ENCODE measurements around the gene C11orf16.
"Not testable (repeated sequence)": the region's sequence is repeated elsewhere in the genome, so short reads cannot be mapped to it uniquely, and the experiment has no call there.

Gene C11orf16, protein sequence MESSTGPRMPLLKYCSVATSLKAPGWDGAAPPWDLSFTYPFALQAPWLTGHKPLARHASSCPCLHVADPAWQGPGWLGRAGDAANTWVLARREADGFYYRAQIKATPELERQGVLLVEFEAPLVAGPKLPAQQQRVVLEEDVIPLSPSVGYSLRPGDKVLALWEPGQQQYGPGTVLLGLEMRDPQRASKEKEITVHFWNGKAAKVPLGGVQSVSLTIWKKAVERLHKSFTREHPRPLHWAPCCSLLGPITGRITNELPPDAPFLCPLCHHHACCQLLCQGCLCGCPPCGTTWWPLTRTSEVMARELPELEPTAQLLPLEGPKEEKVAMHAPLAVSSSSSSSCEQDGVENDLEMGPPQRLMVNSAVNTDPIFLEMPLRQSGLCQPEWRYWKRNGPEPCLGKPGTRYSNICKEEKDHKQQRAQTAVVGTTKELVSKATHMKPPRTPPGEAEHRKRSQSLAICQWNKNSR

DNA sequence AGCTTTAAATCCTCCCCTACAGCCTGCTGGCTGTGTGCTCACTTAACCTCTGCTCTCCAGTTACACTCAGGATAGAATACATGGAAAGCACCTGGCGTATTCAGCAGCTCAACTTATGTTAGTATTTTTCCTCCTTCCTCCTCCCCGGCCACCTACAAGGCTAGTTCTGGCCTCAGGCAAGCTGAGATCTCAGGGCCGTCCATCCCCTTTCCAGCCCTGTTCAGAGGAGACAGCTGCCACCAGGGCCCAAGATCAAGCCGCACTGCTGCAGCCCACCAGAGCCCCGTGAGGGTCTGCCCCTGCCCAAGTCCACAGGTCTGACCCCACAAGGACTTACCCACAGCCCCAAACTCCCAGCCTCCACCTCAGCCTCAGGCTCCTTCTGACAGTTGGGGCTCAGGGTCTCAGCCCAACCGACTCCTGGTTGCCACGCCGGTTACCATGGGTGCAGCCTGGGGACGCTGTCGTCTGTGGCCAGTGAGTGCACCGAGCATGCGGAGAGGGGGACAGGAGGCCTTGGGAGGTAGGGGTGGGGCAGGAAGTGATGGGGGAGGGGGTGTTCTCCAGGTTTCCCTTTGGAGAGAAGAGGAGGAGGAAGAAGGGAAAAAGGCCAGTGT lies at the start of gene C11orf16:
Gene C11orf16 (minus strand): TSS at position 384 of the 617 bp plus-strand sequence. CDS start 639 bp downstream, outside the sequence.
- TF ChIP-seq, protein P1, sequence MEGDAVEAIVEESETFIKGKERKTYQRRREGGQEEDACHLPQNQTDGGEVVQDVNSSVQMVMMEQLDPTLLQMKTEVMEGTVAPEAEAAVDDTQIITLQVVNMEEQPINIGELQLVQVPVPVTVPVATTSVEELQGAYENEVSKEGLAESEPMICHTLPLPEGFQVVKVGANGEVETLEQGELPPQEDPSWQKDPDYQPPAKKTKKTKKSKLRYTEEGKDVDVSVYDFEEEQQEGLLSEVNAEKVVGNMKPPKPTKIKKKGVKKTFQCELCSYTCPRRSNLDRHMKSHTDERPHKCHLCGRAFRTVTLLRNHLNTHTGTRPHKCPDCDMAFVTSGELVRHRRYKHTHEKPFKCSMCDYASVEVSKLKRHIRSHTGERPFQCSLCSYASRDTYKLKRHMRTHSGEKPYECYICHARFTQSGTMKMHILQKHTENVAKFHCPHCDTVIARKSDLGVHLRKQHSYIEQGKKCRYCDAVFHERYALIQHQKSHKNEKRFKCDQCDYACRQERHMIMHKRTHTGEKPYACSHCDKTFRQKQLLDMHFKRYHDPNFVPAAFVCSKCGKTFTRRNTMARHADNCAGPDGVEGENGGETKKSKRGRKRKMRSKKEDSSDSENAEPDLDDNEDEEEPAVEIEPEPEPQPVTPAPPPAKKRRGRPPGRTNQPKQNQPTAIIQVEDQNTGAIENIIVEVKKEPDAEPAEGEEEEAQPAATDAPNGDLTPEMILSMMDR (IDR thresholded peaks at IDR 0.05; ENCODE audit: low read depth, low read length, poor library complexity, severe bottlenecking), result no peak
- TF ChIP-seq EZH2phosphoT487 (IDR thresholded peaks at IDR 0.05; ENCODE audit: borderline replicate concordance, low read length), result no peak
- H4K20me1 ChIP-seq (ENCODE audit: control insufficient read depth, insufficient read depth, low read depth, low read length), result no peaks in the 10 kb centered on the region
- H3K27me3 ChIP-seq (ENCODE audit: control insufficient read depth, low read length), result no peaks in the 10 kb centered on the region
- no peaks in the 10 kb centered on the region for H3K79me2 ChIP-seq (ENCODE audit: control insufficient read depth, low read length)
- H3K27ac ChIP-seq (ENCODE audit: low read depth, low read length), result no peak within 1 kb of the TSS
- no peaks in the 10 kb centered on the region for H3F3A ChIP-seq (ENCODE audit: control insufficient read depth, insufficient read depth)
- no peaks in the 10 kb centered on the region for H3K4me1 ChIP-seq (ENCODE audit: control insufficient read depth, low read length)
- H3K4me2 ChIP-seq (ENCODE audit: low read length), result no peak within 1 kb of the TSS
- no peaks in the 10 kb centered on the region for H3K36me3 ChIP-seq (ENCODE audit: control insufficient read depth, low read length)
- no peaks in the 10 kb centered on the region for H3K9me2 ChIP-seq (replicated peaks; ENCODE audit: control insufficient read depth, low read length)
- H3K9me3 ChIP-seq (ENCODE audit: control insufficient read depth, insufficient read depth, low read length), result no peaks in the 10 kb centered on the region
- no peak within 1 kb of the TSS for H3K4me3 ChIP-seq (ENCODE audit: low read length)

DNA sequence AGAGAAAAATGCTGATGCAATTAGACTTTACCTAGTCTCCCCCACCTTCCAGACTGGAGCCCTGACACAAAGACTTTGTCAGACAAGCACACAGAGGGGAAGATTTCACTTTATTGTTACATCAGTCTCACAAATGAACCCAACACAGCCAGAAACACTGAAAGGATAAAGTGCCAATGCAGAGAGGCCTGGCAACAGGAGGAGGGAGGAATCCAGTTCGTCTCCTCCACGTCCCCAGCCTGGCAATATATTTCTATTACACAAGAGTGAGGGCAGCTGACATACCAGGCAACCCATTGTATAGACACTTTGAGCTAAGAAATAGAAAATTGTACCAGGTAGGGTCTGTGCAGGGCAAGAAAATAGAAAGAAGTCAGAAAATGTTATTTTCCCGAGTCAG lies 47.7 kb upstream of the C11orf16 start:
- no peak for TF ChIP-seq EZH2phosphoT487 (IDR thresholded peaks at IDR 0.05; ENCODE audit: borderline replicate concordance, low read length)
- TF ChIP-seq, protein P1 (IDR thresholded peaks at IDR 0.05; ENCODE audit: low read depth, low read length, poor library complexity, severe bottlenecking), result no peak
- Histone ChIP-seq H3K4me2 (ENCODE audit: low read length) (no peak overlapping the region), H3K79me2 (ENCODE audit: control insufficient read depth, low read length) (no peaks in the 10 kb centered on the region), H3K4me3 (ENCODE audit: low read length) (no peak overlapping the region), H3K27ac (ENCODE audit: low read depth, low read length) (no peak overlapping the region), H3K4me1 (ENCODE audit: control insufficient read depth, low read length) (no peaks in the 10 kb centered on the region), H4K20me1 (ENCODE audit: control insufficient read depth, insufficient read depth, low read depth, low read length) (no peaks in the 10 kb centered on the region), H3K27me3 (ENCODE audit: control insufficient read depth, low read length) (0 out of 2 replicates have a peak, but pooled peaks cover 2% of the 10 kb centered on the region), H3F3A (ENCODE audit: control insufficient read depth, insufficient read depth) (no peaks in the 10 kb centered on the region), H3K36me3 (ENCODE audit: control insufficient read depth, low read length) (no peaks in the 10 kb centered on the region), H3K9me2 (replicated peaks; ENCODE audit: control insufficient read depth, low read length) (no peaks in the 10 kb centered on the region), H3K9me3 (ENCODE audit: control insufficient read depth, insufficient read depth, low read length) (no peaks in the 10 kb centered on the region)

DNA sequence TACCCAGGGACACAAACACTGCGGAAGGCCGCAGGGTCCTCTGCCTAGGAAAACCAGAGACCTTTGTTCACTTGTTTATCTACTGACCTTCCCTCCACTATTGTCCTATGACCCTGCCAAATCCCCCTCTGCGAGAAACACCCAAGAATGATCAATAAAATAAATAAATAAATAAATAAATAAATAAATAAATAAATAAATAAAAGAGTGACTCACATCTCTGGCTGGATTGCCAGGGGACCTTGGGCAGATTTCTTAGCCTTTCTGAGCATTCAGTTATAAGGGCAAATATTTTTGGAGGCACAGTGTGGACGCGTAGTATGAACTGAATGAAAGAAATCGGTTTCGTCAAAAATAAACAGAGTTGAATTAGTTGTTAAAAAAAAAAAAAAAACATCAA lies 46.6 kb upstream of the C11orf16 start:
- not testable (repeated sequence) for H3K36me3 ChIP-seq (ENCODE audit: control insufficient read depth, low read length); H3K9me3 ChIP-seq (ENCODE audit: control insufficient read depth, insufficient read depth, low read length); H3K4me1 ChIP-seq (ENCODE audit: control insufficient read depth, low read length); H3K9me2 ChIP-seq (replicated peaks; ENCODE audit: control insufficient read depth, low read length); H3K4me3 ChIP-seq (ENCODE audit: low read length); H3K79me2 ChIP-seq (ENCODE audit: control insufficient read depth, low read length); H3F3A ChIP-seq (ENCODE audit: control insufficient read depth, insufficient read depth); H4K20me1 ChIP-seq (ENCODE audit: control insufficient read depth, insufficient read depth, low read depth, low read length); H3K4me2 ChIP-seq (ENCODE audit: low read length); H3K27ac ChIP-seq (ENCODE audit: low read depth, low read length); H3K27me3 ChIP-seq (ENCODE audit: control insufficient read depth, low read length)

DNA sequence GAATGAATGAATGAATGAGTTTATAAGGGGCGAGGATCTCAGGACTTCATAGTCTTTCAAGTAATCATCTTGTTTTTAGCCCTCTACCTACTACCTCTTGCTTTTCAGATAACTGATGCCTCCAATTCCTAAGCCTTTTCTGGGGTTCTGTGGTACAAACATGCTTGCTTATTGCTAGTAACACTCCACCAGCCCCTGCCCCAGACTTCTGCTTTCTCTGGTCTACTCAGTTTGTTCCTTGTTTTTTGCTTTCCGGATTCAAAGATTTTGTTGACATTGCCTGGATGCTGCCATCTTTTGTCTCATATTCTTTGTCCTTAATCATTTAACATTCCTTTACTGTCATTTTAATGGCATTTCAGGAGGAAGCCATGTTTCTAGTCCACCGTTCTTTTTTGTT lies 40.4 kb upstream of the C11orf16 start:
- no peaks in the 10 kb centered on the region for H3K9me3 ChIP-seq (ENCODE audit: control insufficient read depth, insufficient read depth, low read length)
- H3K27me3 ChIP-seq (ENCODE audit: control insufficient read depth, low read length), result no peaks in the 10 kb centered on the region
- H3K36me3 ChIP-seq (ENCODE audit: control insufficient read depth, low read length), result no peaks in the 10 kb centered on the region
- H3K4me3 ChIP-seq (ENCODE audit: low read length), result no peak overlapping the region
- H4K20me1 ChIP-seq (ENCODE audit: control insufficient read depth, insufficient read depth, low read depth, low read length), result no peaks in the 10 kb centered on the region
- no peaks in the 10 kb centered on the region for H3F3A ChIP-seq (ENCODE audit: control insufficient read depth, insufficient read depth)
- H3K27ac ChIP-seq (ENCODE audit: low read depth, low read length), result no peak overlapping the region
- no peaks in the 10 kb centered on the region for H3K9me2 ChIP-seq (replicated peaks; ENCODE audit: control insufficient read depth, low read length)
- no peak for TF ChIP-seq EZH2phosphoT487 (IDR thresholded peaks at IDR 0.05; ENCODE audit: borderline replicate concordance, low read length)
- TF ChIP-seq, protein P1 (IDR thresholded peaks at IDR 0.05; ENCODE audit: low read depth, low read length, poor library complexity, severe bottlenecking), result no peak
- no peaks in the 10 kb centered on the region for H3K79me2 ChIP-seq (ENCODE audit: control insufficient read depth, low read length)
- no peak overlapping the region for H3K4me2 ChIP-seq (ENCODE audit: low read length)
- no peaks in the 10 kb centered on the region for H3K4me1 ChIP-seq (ENCODE audit: control insufficient read depth, low read length)
